ELR (cell line): ENCODE results near the gene PHF21A.
"Not testable (repeated sequence)": the region's sequence is repeated elsewhere in the genome, so short reads cannot be mapped to it uniquely, and the experiment has no call there.

Experiments used
- DNase-seq: peaks from one replicate; pipeline ENCODE4 v3.0.0-alpha.2; 2015; ENCODE audit warnings: low read depth

PHF21A gene

GRCh38 chr11:46120346-46121300 is 631 bp downstream of the PHF21A start:
- DNase-seq = peak; percentile 77

- peak; percentile 63 for DNase-seq
These were observed 1.7 kb downstream of the PHF21A start for GRCh38 chr11:46119352-46120216.

- DNase-seq = no peak
These were observed 2.4 kb downstream of the PHF21A start for GRCh38 chr11:46118702-46119351.

GRCh38 chr11:46117842-46118241 is 3.4 kb downstream of the PHF21A start:
- DNase-seq = peak; percentile 45

- not testable (repeated sequence) for DNase-seq
These were observed 4.6 kb downstream of the PHF21A start for GRCh38 chr11:46116712-46117037.

GRCh38 chr11:46116007-46116711 is 5.1 kb downstream of the PHF21A start:
- DNase-seq = no peak

- DNase-seq = no peak
These were observed 6.3 kb downstream of the PHF21A start for GRCh38 chr11:46114961-46115360.

- DNase-seq = no peak
These were observed 6.9 kb downstream of the PHF21A start for GRCh38 chr11:46114378-46114777.

GRCh38 chr11:46112961-46113607 is 8.2 kb downstream of the PHF21A start:
- peak; percentile 86 for DNase-seq

- DNase-seq = no peak
These were observed 12.5 kb downstream of the PHF21A start for GRCh38 chr11:46108751-46109150.

GRCh38 chr11:46107780-46108179 is 13.5 kb downstream of the PHF21A start:
- no peak for DNase-seq

GRCh38 chr11:46107408-46107718 is 13.9 kb downstream of the PHF21A start:
- no peak for DNase-seq

GRCh38 chr11:46106530-46107407 is 14.5 kb downstream of the PHF21A start:
- no peak for DNase-seq

GRCh38 chr11:46105926-46106325 is 15.3 kb downstream of the PHF21A start:
- no peak for DNase-seq

GRCh38 chr11:46105134-46105628 is 16.1 kb downstream of the PHF21A start:
- DNase-seq = no peak

- DNase-seq = no peak
These were observed 18.4 kb downstream of the PHF21A start for GRCh38 chr11:46102843-46103242.

GRCh38 chr11:46100670-46101069 is 20.6 kb downstream of the PHF21A start:
- no peak for DNase-seq

GRCh38 chr11:46099963-46100316 is 21.3 kb downstream of the PHF21A start:
- peak; percentile 41 for DNase-seq

GRCh38 chr11:46090375-46090774 is 30.9 kb downstream of the PHF21A start:
- DNase-seq = no peak

GRCh38 chr11:46079662-46080061 is 41.6 kb downstream of the PHF21A start:
- DNase-seq = no peak
